ENCODE data around the gene BSPRY. TPM values are rescaled to one million over a fixed set of nuclear protein-coding genes. Genes with fewer than 3 reads are reported as not detected.

The BSPRY gene
- total RNA-seq, 1 experiment from 2014 or later, result 6.4 TPM

GRCh38 chr9:113345190-113345589 is 4.2 kb upstream of the BSPRY start:
- no peaks in the 10 kb centered on the region for H3K36me3 Mint-ChIP-seq
- ChIA-PET POLR2A (no interaction called here), CTCF (interaction anchor here (0.6 kb wide), 1 partner anchor 17 kb away, joined by 3 read pairs; no protein-coding TSS in a partner anchor)
- no peak for TF ChIP-seq ATF2 (CRISPR knock-in tag; IDR thresholded peaks at IDR 0.05; ENCODE audit: borderline replicate concordance, low read depth)
- no peak for TF ChIP-seq AFF4 (CRISPR knock-in tag; IDR thresholded peaks at IDR 0.05; ENCODE audit: borderline replicate concordance)
- no peak for TF ChIP-seq PREB (CRISPR knock-in tag; IDR thresholded peaks at IDR 0.05; ENCODE audit: borderline replicate concordance)
- TF ChIP-seq MXD4 (CRISPR knock-in tag; IDR thresholded peaks at IDR 0.05; ENCODE audit: borderline replicate concordance), result no peak
- TF ChIP-seq EMX1 (CRISPR knock-in tag; IDR thresholded peaks at IDR 0.05), result no peak
- no peak for TF ChIP-seq SOX15 (CRISPR knock-in tag; IDR thresholded peaks at IDR 0.05)
- TF ChIP-seq JAZF1 (CRISPR knock-in tag; IDR thresholded peaks at IDR 0.05), result no peak
- TF ChIP-seq USF1 (CRISPR knock-in tag; IDR thresholded peaks at IDR 0.05), result no peak
- TF ChIP-seq ZNF121 (CRISPR knock-in tag; IDR thresholded peaks at IDR 0.05), result no peak
- no peak for TF ChIP-seq MLX (CRISPR knock-in tag; IDR thresholded peaks at IDR 0.05)
- TF ChIP-seq ZNF416 (CRISPR knock-in tag; IDR thresholded peaks at IDR 0.05), result no peak
- no peak for TF ChIP-seq SP1 (CRISPR knock-in tag; conservative IDR thresholded peaks at IDR 0.05)
- TF ChIP-seq ZMAT4 (CRISPR knock-in tag; IDR thresholded peaks at IDR 0.05), result no peak
- no peak for TF ChIP-seq ATF3 (CRISPR knock-in tag; conservative IDR thresholded peaks at IDR 0.05)
- no peak for TF ChIP-seq ATF6 (CRISPR knock-in tag; IDR thresholded peaks at IDR 0.05)
- no peak for TF ChIP-seq CREB1 (CRISPR knock-in tag; IDR thresholded peaks at IDR 0.05)
- H3K27me3 Mint-ChIP-seq (ENCODE audit: low read depth), result peaks cover 63% of the 10 kb centered on the region
- H3K27ac Mint-ChIP-seq, result no peak overlapping the region
- H3K9me3 Mint-ChIP-seq, result no peaks in the 10 kb centered on the region
- ATAC-seq (no peak), DNase-seq (ENCODE audit: low spot score) (no peak)
- H3K4me3 Mint-ChIP-seq, result no peak overlapping the region
- H3K4me1 Mint-ChIP-seq, result peaks cover 6% of the 10 kb centered on the region

Data from WTC11 (cell line).